Activated CD4-positive, alpha-beta T cell treated with anti-CD3 and anti-CD28 coated beads, Interleukin-2, Interleukin-4, amounts not matched to agents 100 ng/mL and 50 ng/mL, durations not matched to agents 16 hours and 8 hours (primary cell): ENCODE data around the gene SPATA2L.
"Not testable (repeated sequence)": the region's sequence is repeated elsewhere in the genome, so short reads cannot be mapped to it uniquely, and the experiment has no call there.

Experiments
- DNase-seq: peaks from one replicate; pipeline ENCODE4 v3.0.0-alpha.2; 2020; ENCODE audit warnings: low spot score

SPATA2L gene

DNA sequence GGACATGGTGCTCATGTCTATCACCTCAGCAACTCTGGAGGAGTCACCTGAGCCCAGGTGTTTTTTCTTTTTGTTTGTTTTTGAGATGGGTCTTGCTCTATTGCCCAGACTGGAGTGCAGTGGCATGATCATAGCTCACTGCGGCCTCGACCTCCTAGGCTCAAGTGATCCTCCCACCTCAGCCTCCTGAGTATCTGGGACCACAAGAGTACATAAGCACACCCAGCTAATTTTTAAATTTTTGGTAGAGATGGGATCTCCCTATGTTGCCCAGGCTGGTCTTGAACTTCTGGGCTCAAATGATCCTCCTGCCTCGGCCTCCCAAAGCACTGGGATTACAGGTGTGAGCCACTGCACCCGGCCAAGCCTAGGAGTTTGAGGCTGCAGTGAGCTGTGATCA is 11.9 kb downstream of the SPATA2L start:
- not testable (repeated sequence) for DNase-seq

DNA sequence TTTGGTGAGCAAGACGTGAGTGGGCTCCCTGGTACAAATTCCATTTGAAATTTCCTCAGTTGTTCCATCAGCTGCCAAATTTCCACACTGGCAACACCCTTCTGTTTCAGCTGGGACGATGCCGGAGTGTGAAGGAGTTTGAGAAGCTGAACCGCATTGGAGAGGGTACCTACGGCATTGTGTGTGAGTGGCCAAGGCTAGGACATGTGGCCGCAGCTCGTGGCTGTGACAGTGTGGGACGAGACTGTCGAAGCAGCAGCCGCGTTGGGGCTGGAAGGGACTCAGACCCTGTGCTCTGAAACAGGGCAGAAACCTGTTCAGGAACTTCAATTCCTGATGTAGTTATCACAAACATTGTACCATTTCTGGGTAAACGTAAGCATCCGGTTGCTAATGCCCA is 12.4 kb downstream of the SPATA2L start:
- DNase-seq: no peak

DNA sequence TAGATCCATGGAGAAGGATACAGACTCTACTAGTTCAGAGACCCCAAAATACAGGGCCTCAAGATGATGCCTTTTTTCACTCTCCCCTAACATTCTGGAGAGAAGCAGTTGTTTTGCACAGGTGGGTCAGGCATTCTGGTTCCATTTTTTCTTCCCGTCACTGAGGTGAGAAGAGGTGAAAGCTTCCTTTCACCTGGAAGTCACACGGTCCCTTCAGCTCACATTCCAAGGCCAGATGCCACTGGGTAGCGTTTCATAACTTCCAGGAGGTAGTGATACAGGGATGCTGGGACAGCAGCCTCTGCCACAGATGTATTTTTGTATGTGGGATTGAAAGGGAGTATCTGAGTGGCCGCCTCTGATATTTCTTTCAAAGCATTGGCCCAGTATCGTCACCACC is 13.1 kb downstream of the SPATA2L start:
- no peak for DNase-seq

DNA sequence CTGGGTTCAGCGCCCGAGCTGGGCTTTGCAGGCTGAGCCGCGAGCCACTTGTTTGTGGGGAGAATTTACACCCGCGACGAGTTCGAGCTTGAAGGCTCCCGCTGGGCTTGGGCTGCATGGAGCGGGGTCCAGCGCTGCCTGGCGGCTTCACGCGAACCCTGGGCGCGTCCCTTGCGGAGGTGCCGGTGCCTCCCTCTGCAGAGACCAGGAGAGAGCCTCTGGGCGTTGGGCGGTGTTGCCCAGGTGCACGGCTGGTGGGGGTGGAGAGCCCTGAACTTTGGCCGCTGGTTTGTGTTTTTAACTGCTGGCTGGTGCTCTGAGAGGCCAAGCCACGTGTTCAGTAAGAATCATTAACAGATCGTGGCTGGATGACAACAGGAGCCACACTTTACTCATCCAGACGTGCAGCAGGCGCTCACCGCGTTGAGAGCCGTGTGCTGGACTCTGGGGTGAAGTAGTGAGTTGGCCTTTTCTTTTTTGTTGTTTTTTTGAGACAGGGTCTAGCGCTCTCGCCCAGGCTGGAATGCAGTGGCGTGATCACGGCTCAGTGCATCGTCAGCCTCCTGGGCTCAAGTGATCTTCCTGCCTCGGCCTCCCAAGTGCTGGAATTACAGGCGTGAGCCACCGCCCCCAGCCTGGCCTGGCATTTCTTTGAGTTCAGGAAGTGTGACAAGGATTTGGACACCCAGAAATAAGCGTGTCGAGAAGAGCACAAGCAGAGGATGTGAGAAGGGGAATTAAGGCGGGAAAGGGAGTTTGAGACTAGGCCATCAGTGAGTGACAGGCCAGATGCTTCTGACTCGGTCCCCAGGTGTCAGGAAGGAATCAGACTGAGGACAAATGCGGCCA is 14.2 kb downstream of the SPATA2L start:
- DNase-seq: no peak

DNA sequence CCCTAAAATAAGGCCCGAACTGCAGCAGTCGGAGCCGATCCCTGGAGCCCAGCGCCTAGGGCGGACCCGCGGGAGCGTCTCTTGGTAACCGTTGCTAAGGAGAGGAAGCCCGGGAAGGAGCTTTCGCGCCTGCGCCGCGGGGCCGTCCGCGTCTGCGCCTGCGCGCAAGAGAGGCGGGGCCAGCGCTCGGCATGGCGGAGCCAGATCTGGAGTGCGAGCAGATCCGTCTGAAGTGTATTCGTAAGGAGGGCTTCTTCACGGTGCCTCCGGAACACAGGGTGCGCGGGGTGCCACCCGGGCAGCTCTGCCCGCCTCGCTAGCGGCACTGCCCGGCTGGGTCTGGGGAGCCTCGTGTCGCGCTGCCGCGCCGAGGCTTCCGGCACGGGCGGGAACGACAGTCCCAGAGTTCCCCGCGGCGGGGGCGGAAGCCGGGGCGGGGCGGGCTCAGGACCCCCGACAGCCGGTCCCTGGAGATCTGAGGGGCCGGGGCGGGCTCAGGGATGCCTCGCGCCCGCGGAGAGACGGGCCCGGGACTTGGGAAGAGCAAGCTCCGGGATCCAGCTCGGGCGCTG is 14.9 kb downstream of the SPATA2L start, which contains the start of gene CDK10:
CDK10 (plus strand) TSS at position 170 of the 572 bp plus-strand sequence; CDS start at position 192, 22 bp downstream.
- peak; percentile 91 for DNase-seq

DNA sequence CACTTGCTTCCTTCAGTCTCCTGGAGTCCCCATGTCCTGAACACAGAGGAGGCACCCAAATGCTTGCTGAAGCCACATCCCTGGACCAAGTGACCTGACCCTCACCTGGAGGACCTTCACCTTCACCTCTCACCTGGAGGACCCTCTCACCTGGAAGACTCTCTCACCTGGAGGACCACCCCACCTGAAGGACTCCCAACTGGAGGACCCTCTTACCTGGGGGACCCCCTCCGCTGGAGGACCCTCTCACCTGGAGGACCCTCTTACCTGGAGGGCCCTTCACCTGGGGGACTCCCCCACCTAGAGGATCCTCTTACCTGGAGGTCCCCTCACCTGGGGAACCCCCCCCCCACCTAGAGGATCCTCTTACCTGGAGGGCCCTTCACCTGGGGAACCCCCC is 15.6 kb downstream of the SPATA2L start:
- no peak for DNase-seq

DNA sequence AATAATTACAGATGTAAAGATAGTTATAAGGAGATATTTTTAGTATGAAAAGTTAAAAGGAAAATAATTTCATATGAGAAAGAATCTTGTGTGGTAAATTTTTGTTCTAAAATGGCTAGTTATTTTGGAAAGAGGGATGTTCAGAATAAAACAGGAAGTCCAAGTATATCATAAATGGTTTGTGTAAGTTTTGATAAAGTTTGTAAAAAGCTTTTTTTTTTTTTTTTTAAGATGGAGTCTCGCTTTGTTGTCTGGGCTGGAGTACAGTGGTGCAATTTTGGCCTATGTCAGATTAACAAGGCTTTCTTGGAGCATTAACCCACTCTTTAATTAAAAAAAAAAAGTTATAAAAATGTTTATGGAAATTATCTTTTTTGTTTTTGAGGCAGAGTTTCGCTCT is 23.2 kb downstream of the SPATA2L start:
- no peak for DNase-seq

DNA sequence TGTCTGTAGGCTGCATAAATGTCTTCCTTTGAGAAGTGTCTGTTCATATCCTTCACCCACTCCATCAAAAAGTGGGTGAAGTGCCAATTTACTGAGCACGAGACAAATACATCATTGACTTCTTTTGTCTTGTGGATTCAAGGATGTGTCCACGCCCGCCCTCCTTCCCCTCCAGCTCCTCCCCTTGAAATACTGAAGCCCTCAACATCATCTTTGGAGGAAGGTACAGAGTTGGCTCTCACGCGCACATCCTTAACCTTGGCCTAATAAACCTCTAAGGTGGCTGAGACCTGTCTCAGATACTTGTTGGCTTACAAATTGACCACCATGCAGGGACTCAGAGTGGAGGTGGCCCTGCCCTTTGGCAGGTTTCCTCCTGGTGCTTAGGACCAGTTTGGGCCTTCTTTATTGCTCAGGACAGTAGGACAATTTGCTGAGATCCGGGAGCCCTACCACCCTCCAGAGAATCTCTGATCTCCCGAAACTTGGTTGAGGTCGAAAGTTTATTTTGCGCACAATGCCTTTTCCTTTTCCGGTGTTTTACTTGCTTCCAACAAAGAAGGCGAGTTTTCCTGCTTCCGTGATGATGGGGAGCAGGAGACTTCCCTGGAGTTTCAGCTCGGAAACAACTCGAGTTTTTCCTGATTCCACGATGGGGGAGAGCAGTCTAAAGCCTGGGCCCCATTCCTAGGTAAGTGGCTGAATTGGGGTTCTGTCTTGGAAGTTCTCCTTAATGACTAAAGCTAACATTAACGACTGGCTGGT is 29.1 kb downstream of the SPATA2L start:
- DNase-seq: no peak

DNA sequence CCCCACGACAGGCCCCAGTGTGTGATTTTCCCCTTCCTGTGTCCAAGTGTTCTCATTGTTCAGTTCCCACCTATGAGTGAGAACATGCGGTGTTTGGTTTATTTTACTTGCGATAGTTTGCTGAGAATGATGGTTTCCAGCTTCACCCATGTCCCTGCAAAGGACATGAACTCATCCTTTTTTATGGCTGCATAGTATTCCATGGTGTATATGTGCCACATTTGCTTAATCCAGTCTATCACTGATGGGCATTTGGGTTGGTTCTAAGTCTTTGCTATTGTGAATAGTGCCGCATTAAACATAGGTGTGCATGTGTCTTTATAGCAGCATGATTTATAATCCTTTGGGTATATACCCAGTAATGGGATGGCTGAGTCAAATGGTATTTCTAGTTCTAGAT is 29.9 kb downstream of the SPATA2L start:
- DNase-seq: not testable (repeated sequence)

DNA sequence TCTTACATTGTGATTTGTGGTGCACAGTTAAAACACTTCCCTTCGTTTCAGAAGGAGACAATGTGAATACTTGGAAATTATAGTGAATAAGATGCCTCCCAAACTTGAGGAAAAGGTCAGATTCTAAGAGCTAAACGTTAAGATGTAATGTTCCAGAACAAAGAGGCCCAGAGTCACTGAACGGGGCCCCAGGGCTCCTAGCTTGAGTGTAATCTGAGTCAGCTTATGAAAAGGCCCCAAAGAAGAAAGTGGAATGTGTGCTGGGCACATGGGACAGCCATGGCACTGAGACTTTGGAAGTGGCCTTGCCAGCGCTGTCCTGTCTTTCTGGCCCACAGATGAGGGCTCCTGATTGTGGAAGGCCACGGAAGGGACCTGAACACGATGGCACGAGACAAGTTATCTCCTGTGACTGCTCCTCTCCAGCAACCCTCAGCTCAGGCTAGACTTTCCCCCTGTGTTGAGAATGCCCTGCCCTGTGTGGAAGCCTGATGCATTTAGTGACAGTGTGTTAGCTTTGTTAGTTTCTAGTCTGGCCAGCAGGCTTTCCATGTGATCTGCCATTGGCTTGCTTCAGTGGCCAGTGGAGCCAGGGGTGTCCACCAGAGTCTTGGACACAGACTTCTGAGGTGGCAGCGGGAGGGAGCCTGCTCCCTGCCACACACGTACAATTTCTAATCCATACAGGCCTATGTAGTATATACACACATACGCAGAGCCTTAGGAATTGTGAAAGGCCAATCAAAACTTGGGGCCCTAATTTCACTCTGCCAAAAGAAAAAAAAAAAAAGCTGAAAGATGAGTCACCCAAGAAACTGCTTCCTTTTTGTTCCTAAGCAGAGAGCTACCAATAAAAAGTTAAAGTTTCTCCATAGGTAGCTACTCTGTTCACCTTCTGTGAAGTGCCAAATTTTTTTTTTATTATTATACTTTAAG is 30.7 kb downstream of the SPATA2L start:
- no peak for DNase-seq

DNA sequence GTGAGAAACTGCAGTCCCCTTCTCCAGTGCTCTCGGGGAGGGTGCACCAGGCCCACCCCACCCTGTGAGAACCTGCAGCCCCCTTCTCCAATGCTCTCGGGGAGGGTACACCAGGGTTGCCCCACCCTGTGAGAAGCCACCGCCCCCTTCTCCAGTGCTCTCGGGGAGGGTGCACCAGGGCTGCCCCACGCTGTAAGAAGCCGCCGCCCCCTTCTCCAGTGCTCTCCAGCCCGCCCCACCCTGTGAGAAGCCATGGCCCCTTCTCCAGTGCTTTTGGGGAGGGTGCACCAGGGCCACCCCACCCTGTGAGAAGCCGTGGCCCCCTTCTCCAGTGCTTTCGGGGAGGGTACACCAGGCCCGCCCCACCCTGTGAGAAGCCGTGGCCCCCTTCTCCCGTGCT is 31.8 kb downstream of the SPATA2L start:
- DNase-seq: no peak

DNA sequence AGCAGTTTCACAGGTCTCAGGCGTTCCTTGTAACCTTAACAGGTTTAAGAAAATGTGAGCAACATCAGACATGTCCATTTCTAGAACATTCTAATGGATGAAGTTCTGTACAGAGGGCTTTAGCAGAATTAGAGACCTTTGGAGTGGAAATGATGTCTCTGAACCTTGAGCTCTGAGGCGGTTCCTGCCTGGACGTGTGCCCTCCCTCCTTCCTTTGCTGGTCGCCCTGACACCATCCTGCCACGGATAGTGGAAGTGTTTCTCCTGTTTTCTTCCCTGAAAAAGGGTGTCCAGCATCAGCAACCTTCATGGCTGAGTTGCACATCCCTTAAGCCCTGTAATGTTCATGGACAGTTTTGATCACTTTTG is 32.7 kb downstream of the SPATA2L start:
- no peak for DNase-seq

DNA sequence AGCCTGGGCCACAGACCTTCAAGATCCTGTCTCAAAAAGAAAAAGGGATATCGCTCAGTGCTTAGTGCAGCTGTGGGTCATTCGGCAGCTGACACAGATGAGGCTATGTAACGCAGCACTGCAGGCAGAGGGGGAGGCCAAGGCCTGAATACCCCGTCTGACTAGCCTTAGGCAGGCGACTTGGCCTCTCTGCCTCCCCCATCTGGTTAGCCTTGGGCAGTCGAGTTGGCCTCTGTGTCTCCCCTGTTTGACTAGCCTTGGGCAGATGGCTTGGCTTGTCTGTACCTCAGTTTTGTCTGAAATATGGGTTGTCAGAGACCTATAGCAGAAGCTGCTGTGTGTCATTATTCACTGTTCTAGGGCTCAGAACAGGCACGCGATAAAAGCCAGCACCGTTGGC is 33.9 kb downstream of the SPATA2L start:
- no peak for DNase-seq

DNA sequence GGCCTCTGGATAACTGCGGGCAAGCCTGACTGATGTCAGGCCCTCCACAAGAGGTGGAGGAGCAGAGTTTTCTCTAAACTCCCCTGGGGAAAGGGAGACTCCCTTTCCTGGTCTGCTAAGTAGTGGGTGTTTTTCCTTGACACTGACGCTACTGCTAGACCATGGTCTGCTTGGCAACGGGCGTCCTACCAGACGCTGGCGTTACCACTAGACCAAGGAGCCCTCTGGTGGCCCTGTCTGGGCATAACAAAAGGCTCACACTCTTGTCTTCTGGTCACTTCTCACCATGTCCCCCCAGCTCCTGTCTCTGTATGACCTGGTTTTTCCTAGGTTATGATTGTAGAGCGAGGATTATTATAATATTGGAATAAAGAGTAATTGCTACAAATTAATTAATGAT is 34.5 kb downstream of the SPATA2L start:
- DNase-seq: peak; percentile 30

DNA sequence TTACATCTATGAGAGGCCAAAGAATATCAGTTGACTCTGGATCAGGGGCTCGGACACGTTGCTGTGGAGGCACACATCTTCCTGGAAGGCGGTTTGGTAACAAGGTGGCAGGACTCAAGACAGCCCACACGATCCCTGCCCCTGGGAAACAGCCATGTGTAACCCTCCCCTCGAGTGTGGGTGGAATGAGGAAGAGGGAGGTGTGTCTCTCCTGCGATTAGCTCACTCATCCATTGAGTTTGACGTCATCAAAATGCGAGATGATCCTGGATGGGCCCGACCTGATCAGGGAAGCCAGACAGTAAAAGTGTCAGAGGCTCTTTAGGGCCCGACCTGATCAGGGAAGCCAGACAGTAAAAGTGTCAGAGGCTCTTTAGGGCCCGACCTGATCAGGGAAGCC is 37.3 kb downstream of the SPATA2L start:
- not testable (repeated sequence) for DNase-seq

DNA sequence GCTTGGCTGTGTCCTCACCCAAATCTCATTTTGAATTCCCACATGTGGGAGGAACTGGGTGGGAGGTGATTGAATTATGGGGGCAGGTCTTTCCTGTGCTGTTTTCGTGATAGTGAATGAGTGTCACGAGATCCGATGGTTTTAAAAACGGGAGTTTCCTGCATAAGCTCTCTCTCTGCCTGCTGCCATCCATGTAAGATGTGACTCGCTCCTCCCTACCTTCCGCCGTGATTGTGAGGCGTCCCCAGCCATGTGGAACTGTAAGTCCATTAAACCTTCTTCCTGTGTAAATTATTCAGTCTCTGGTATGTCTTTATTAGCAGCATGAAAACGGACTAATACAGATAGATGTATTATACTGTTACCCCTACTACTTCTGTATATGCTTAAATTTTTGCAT is 40.3 kb downstream of the SPATA2L start:
- DNase-seq: no peak

DNA sequence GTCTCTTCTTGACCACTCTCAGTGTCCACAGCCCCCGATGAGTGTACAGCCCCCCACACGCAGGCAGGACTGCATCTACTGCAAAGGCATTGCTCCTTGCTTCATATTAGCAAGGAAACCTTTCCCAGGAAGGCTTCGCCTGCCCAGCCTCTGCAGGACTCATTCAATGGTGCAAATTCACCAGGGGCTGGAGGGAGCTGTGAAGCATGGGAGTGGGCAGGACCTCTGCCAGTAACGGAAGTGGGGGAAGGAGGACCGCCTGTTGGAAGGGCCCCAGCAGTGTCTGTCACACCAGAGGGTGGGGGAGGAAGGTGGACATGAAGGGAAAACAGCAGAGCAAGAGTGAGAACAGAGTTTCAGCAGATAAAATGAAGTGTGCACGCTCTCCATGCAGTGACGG is 41.4 kb downstream of the SPATA2L start:
- DNase-seq: no peak

DNA sequence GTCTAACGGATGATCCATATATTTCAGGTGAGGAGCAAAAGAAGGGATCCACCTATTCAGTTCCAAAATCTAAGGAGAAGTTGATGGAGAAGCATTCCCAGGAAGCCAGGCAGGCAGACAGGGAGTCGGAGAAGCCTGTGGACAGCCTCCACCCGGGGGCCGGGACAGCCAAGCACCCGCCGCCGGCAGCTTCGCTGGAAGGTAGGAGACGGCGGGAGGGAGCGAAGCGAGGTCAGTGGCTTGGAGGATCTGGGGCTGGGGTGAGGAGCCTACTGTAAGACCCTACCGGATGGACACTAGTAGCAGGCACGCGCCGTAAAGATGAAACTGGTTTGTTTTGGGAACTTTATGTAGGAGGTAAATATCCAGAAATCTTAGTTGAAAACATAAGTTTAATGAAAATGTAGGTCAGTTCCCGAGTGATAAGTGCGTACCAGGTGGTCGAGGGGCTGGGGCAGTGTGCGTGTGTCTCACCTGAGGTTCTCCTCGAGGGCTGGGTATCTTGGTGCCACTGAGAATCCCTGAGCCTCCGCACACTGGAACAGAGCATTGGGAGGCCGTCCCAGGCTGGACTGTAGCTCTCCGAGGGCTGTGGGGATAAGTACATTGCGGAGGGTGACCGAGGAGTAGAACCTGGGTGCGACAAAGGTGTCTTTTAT is 43.2 kb downstream of the SPATA2L start:
- no peak for DNase-seq

DNA sequence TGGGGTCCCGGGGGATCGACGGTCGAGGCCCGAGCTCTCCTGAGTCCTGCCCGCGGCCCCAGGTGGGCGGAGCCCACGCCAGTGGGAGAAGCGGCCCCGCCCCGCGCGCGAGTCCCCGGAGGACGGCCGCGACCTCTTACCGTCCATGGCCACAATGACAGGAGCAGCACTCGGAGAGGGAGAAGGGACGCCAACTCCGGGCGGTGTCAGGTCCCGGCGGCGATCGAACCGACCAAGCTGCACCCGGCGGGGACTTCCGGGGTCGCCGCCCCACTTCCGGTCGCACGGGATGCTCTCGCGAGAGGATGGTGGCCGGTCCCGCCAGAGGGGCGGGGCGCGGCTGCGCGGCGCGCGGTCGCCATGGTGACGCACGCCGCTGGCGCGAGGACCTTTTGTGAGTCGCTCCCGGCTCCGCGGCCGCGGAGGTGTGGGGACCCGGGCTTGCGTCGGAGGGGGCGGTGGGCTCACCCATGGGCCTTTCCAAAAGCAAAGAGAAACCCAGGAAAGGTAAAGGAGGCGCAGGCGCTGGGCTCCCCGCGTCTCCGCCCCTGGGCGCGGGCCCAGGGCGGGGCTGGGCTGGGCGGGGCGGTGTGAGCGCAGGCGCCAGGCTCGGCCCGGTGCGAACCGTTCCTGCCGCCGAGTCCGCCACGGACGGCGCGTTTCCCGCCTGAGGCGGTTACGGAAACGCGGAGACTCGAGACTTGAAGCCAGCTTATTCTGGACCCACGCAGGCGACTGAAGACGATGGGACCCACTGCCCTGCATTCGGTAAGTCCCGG is 43.9 kb downstream of the SPATA2L start, which contains the start of the genes CHMP1A and SPATA33:
CHMP1A (minus strand) TSS at position 267 of the 779 bp plus-strand sequence; CDS start at position 147, 120 bp downstream.
SPATA33 (plus strand) TSS at position 395 of the 779 bp plus-strand sequence; CDS start at position 471, 76 bp downstream.
- peak; percentile 93 for DNase-seq

DNA sequence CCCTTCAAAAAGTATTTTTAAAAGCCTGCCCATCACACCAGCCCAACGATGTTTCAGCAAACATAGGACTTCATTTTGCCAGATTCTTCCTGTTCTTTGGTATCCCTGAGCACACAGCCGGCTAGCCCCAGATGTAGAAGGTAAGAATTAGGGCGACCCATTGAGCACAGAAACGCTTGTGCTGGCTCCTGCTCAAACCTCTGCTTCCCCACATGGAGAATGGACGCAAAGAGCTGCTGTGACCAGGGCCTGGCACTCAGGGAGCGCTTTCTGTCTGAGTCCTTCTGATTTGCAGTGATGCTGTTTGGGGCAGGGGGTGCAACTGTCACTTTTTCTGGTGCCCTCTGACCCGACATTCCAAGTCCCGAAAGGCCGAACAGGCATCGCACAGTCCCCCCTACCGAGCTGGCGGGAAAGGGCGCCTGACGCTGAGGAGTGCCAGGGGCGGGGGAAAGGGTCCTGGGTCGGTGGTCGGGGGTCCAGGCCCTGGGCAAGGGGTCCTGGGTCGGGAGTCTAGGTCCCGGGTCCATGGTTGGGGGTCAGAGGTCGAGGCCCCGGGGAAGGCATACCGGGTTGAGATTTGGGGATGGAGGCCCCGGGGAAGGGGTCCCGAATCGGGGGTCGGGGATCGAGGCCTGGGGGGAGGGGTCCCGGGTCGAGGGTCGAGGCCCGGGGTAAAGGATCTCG is 44.9 kb downstream of the SPATA2L start:
- DNase-seq: no peak
